HG02973 (cell line): ENCODE data around the gene KIAA0513.

ENCODE experiments used
- ATAC-seq: cut with Tn5 transposase; IDR thresholded peaks from one replicate; pipeline ENCODE4 v1.9.1; 2021; ENCODE audit warnings: moderate library complexity; ENCODE audit not compliant: unreplicated experiment

Gene KIAA0513

GRCh38 chr16:85027349-85027957, at the start of gene KIAA0513:
TSS of gene KIAA0513 (plus strand) at chr16:85027795. CDS start at chr16:85067072, 39,277 bp downstream.
- peak; percentile 69 for ATAC-seq

GRCh38 chr16:84979516-84979915, 48.1 kb upstream of the KIAA0513 start:
- ATAC-seq: no peak

- ATAC-seq: no peak
Observed at GRCh38 chr16:84982434-84982833, 45.2 kb upstream of the KIAA0513 start.

- ATAC-seq: no peak
Observed at GRCh38 chr16:84985079-84986065, 42.2 kb upstream of the KIAA0513 start.

GRCh38 chr16:84986102-84986501, 41.5 kb upstream of the KIAA0513 start:
- no peak for ATAC-seq

GRCh38 chr16:84986879-84987278, 40.7 kb upstream of the KIAA0513 start:
- ATAC-seq: no peak

- ATAC-seq: no peak
Observed at GRCh38 chr16:84988328-84989080, 39.1 kb upstream of the KIAA0513 start.

GRCh38 chr16:84989749-84990620, 37.6 kb upstream of the KIAA0513 start:
- ATAC-seq: no peak

GRCh38 chr16:84990782-84991181, 36.8 kb upstream of the KIAA0513 start:
- ATAC-seq: no peak

GRCh38 chr16:84992717-84993075, 34.9 kb upstream of the KIAA0513 start:
- ATAC-seq: no peak

- no peak for ATAC-seq
Observed at GRCh38 chr16:84993926-84994325, 33.7 kb upstream of the KIAA0513 start.

- ATAC-seq: no peak
Observed at GRCh38 chr16:84995663-84996062, 31.9 kb upstream of the KIAA0513 start.

GRCh38 chr16:84996365-84996764, 31.2 kb upstream of the KIAA0513 start:
- no peak for ATAC-seq

- ATAC-seq: no peak
Observed at GRCh38 chr16:84999200-84999599, 28.4 kb upstream of the KIAA0513 start.

- no peak for ATAC-seq
Observed at GRCh38 chr16:84999857-85000480, 27.6 kb upstream of the KIAA0513 start.

GRCh38 chr16:85002099-85002541, 25.5 kb upstream of the KIAA0513 start:
- no peak for ATAC-seq

- no peak for ATAC-seq
Observed at GRCh38 chr16:85002608-85003007, 25.0 kb upstream of the KIAA0513 start.

GRCh38 chr16:85003076-85003475, 24.5 kb upstream of the KIAA0513 start:
- ATAC-seq: no peak

- ATAC-seq: no peak
Observed at GRCh38 chr16:85003725-85004586, 23.6 kb upstream of the KIAA0513 start.
